Choroid plexus epithelial cell (primary cell): ENCODE results near the gene OTULIN.

Experiments
- DNase-seq: peaks from one replicate; pipeline ENCODE4 v3.0.0-alpha.2; 2010; ENCODE audit warnings: low read depth
- H3K4me3 ChIP-seq: 2 replicates; pipeline ENCODE4 v1.5.1; 2011; ENCODE audit warnings: low read depth, mild to moderate bottlenecking, control low read depth, low read length, moderate library complexity
- CTCF ChIP-seq: conservative IDR thresholded peaks from 2 replicates; pipeline ENCODE4 v1.5.1; 2011; ENCODE audit warnings: low read depth, mild to moderate bottlenecking, control low read depth, inconsistent platforms, low read length, moderate library complexity

Gene OTULIN

GRCh38 chr5:14730466-14730865 lies 65.9 kb downstream of the OTULIN start:
- DNase-seq: no peak
- no peak for TF ChIP-seq CTCF
- no peak overlapping the region for H3K4me3 ChIP-seq

GRCh38 chr5:14730881-14731280 lies 66.4 kb downstream of the OTULIN start:
- TF ChIP-seq CTCF: no peak
- DNase-seq: no peak
- H3K4me3 ChIP-seq: no peak overlapping the region

- no peak for TF ChIP-seq CTCF
- no peak for DNase-seq
- no peak overlapping the region for H3K4me3 ChIP-seq
Observed at GRCh38 chr5:14732991-14733390, 68.5 kb downstream of the OTULIN start.

GRCh38 chr5:14733661-14734060 lies 69.1 kb downstream of the OTULIN start:
- H3K4me3 ChIP-seq: no peak overlapping the region
- no peak for DNase-seq
- TF ChIP-seq CTCF: no peak

- TF ChIP-seq CTCF: no peak
Observed at GRCh38 chr5:14734396-14734795, 69.9 kb downstream of the OTULIN start.

GRCh38 chr5:14735944-14736343 lies 71.4 kb downstream of the OTULIN start:
- no peak for DNase-seq
- TF ChIP-seq CTCF: no peak
- H3K4me3 ChIP-seq: no peak overlapping the region

More at GRCh38 chr5:14734396-14734795, 69.9 kb downstream of the OTULIN start:
- no peak overlapping the region for H3K4me3 ChIP-seq
- no peak for DNase-seq

- no peak overlapping the region for H3K4me3 ChIP-seq
- TF ChIP-seq CTCF: no peak
- DNase-seq: no peak
Observed at GRCh38 chr5:14737291-14737690, 72.8 kb downstream of the OTULIN start.
